Measurements from ENCODE around the gene SLC6A16.

The SLC6A16 gene

DNA sequence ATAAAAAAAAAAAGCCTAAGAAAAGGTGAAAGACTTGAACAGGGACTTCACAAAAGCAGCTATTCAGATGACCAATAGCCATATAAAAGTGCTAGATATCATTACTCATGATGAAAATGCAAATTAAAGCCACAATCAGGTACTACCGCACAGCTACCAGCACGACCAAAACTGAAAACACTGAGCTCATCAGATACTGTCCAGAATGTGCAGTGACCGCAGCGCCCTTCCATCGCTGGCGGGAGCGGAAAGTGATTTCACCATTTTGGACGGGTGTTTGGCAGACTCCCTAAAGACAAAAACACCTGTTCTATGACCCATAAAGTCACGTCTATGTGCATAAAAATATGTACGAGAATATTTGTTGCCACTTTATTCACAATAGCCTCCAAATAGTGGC is 60.7 kb downstream of the SLC6A16 start:
- no peak for DNase-seq

DNA sequence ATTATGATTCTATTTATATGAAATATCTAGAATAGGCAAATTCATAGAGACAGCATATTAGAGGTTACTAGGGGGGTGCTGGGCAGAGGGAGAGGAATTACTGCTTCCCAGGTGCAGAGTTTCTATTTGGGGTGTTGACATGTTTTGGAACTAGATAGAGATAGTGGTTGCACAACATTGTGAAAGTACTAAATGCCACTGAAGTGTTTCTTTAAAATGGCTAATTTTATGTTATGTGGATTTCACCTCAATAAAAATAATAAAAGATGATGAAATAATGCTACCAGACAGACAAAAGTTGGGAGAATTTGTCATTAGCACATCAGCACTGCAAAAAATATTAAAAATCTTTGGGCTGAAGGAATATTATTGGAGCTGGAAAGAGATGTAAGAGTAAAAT is 63.4 kb downstream of the SLC6A16 start:
- no peak for DNase-seq

DNA sequence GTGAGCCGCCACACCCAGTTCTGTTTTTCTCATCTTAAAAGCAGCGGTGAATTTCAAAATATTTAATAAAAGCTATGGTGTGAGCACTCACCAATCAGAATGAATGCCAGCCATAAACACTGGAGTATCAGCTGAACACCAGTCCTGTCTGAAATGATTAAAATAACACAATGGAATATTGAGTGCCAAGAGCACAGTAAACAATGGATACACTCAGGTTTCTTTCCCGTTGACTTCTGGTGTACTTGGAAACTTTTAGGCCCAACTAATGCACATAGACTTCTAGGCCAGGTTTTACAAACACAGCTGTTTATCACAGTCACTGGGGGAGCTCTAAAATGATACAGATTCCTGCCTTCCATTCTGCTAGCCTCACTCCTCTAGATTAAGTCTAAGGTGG is 68.3 kb downstream of the SLC6A16 start:
- DNase-seq, result no peak

DNA sequence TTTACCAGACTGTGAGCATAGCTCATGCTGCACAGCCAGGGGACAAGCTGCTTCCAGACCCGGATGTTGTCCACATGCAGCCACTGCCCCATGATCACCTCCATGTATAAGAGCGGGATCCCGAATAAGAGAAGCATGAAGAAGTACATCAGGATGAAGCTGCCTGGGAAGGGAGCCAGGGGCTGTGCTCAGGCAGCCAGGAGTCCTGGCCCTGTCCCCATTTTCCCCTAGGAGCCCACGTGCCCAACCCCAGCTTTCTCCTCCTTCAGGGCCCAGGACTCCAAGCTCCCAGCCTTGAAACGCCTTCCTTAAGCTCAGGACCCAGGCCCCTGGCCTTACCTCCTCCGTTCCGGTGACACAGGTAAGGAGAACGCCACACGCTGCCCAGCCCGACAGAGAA is 69.3 kb downstream of the SLC6A16 start:
- no peak for DNase-seq

DNA sequence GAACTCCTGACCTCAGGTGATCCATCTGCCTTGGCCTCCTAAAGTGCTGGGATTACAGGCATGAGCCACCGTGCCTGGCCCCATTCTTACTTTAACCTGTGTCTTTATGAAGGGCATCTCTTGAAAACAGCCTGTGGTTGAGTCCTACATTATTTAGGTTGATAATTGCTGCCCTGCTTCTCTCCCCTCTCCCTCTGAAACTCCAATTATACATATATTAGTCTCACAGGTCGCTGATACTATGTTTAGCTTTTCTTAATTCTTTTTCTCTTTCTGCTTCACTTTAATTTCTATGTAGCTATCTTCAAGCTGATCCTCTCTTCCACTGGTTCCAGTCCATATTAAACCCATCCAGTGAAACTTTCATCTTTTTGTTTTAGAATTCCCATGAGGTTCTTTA is 75.1 kb downstream of the SLC6A16 start:
- DNase-seq, result no peak

DNA sequence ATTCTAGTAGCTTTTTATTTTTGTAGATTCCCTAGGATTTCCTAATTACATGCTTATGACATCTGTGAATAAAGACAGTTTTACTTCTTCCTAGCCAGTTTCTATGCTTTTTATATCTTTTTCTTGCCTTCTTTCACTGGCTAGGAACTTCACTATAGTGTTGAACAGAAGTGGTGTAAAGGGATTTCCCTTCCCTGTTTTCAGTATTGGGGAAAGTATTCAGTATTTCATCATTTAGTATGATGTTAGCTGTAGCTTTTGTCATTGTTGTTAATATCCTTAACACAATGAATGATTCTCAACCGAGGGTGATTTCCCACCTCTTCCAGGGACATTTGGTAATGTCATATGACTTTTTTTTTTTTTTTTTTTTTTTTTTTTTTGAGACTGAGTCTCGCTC is 77.3 kb downstream of the SLC6A16 start:
- DNase-seq, result no peak

DNA sequence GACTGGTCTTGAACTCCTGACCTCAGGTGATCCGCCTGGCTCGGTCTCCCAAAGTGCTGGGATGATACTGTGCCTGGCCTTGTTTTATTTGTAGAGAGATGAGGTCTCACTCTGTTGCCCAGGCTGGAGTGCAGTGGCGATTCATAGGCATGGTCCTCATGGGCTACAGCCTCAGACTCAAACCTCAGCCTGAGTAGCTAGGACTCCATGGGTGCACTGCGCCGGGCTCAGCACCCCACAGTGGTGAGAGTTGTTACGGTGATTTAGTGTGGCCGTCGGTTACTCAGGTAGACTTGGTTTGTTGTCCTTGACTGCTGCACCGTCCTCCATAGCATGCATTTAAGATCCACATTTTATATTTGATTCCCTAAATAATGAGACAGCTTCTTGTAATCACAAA is 80.7 kb downstream of the SLC6A16 start:
- no peak for DNase-seq

DNA sequence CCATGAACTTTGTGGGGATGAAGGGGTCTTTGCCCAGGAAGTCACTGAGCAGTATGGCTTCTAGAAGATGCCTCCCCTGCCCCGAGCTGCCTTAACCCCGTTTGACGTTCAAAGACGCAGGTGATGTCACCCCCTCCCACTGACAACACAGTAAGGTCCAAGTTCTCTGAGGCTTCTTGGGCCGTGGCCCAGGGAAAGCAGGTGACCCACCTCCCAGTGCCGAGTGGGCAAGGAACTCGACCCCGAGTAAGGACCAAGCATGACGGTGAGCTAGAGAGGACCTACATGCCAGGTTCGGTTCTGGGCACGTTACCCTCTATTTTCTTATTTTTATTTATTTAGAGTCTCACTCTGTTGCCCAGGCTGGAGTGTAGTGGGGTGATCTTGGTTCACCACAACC is 81.3 kb downstream of the SLC6A16 start:
- no peak for DNase-seq

DNA sequence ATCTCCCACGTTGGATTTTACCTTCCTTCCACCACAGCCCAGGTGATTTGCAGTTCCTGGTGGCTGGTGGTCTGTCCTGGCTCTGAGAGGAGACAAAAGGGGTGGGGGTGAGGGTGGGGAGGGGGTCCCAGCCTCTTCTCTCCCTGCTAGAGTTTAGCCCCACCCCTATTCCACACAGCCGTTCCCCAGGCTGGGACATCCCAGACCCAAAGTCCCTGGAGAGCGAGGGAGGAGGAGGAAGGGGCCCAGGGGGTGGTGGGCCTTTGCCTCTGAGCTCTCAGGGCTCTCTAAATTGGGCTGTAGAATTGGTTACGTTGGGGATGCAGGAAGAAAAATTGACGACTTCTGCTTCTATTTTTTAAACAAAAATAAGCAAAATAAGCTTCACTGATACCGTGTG is 81.9 kb downstream of the SLC6A16 start:
- DNase-seq, result no peak

DNA sequence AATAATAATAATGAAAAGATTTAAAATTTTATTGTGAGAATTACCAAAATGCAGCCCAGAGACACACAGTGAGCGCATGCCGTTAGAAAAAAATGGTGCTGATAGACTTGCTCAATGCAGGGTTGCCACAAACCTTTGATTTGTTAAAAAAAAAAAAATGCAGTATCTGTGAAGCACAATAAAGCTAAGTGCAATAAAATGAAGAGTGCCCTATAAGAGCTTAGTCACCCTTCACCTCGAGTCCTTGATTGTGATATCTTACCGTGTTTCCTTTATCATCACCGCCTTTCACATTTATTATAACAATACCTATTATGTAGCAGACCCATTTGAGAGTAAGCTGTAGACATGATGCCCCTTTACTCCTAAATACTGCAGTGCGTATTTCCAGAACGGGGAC is 83.2 kb downstream of the SLC6A16 start:
- DNase-seq, result no peak
